SU-DHL-6 (cell line): ENCODE data around the gene ODF2.

ENCODE experiments used
- H2AFZ ChIP-seq: fragments of 200-600 bp; sonication (generic); 2 replicates; pipeline ENCODE4 v1.6.1; 2014; ENCODE audit warnings: low read depth, mild to moderate bottlenecking, moderate library complexity, mixed read lengths, antibody characterized with exemption, low read length; ENCODE audit not compliant: severe bottlenecking
- H3F3A ChIP-seq: fragments of 200-600 bp; shearing (Covaris generic); 2 replicates; pipeline ENCODE4 v1.6.0; 2016; ENCODE audit warnings: antibody characterized with exemption, mild to moderate bottlenecking; ENCODE audit not compliant: insufficient read depth
- H3K27ac ChIP-seq: fragments of 200-600 bp; sonication (generic); 2 replicates; pipeline ENCODE4 v1.5.1; 2016; ENCODE audit warnings: low read depth, mild to moderate bottlenecking, low read length, moderate library complexity, mixed read lengths
- H3K27me3 ChIP-seq: fragments of 200-600 bp; sonication (generic), shearing (Covaris generic); 2 replicates; pipeline ENCODE4 v1.6.0; 2014; ENCODE audit warnings: mild to moderate bottlenecking, low read length
- H3K36me3 ChIP-seq: fragments of 200-600 bp; sonication (generic); 2 replicates; pipeline ENCODE4 v1.6.1; 2014; ENCODE audit warnings: mild to moderate bottlenecking, low read length, mixed read lengths
- H3K4me2 ChIP-seq: fragments of 300-600, 200-600 bp; shearing (Covaris generic), sonication (generic); 2 replicates; pipeline ENCODE4 v1.6.0; 2014; ENCODE audit warnings: low read length, low read depth, mild to moderate bottlenecking; ENCODE audit not compliant: poor library complexity, severe bottlenecking
- H3K4me3 ChIP-seq: fragments of 200-600 bp; sonication (generic); 2 replicates; pipeline ENCODE4 v1.5.1; 2014; ENCODE audit warnings: antibody characterized with exemption, low read length, mild to moderate bottlenecking, mixed read lengths; ENCODE audit not compliant: insufficient read depth, poor library complexity, severe bottlenecking
- H3K79me2 ChIP-seq: fragments of 200-600 bp; sonication (generic); 2 replicates; pipeline ENCODE4 v1.6.1; 2014; ENCODE audit warnings: mild to moderate bottlenecking, low read length, moderate library complexity; ENCODE audit not compliant: insufficient read depth
- H3K9ac ChIP-seq: fragments of 200-600 bp; sonication (generic); 2 replicates; pipeline ENCODE4 v1.7.0; 2014; ENCODE audit warnings: mild to moderate bottlenecking, low read length
- H3K9me2 ChIP-seq: fragments of 200-600 bp; sonication (generic); replicated peaks from 2 replicates; pipeline ENCODE4 v1.6.1; 2014; ENCODE audit warnings: low read length; ENCODE audit not compliant: insufficient read depth
- H3K9me3 ChIP-seq: fragments of 200-600 bp; sonication (generic); 2 replicates; pipeline ENCODE4 v1.6.1; 2014; ENCODE audit warnings: low read length, mixed read lengths; ENCODE audit not compliant: insufficient read depth
- H4K20me1 ChIP-seq: fragments of 200-600 bp; sonication (generic); 2 replicates; pipeline ENCODE4 v1.6.1; 2014; ENCODE audit warnings: low read depth, mild to moderate bottlenecking, antibody characterized with exemption, low read length, moderate library complexity, mixed read lengths
- CTCF ChIP-seq: fragments of 200-600 bp; sonication (generic); IDR thresholded peaks from one replicate; pipeline ENCODE4 v1.5.1; 2017; ENCODE audit warnings: antibody characterized with exemption, mild to moderate bottlenecking, low read length, moderate library complexity; ENCODE audit not compliant: insufficient read depth, poor library complexity, severe bottlenecking
- EZH2phosphoT487 ChIP-seq: fragments of 200-600 bp; sonication (generic), shearing (Covaris generic); conservative IDR thresholded peaks from 2 replicates; pipeline ENCODE4 v1.6.1; 2018; ENCODE audit warnings: mild to moderate bottlenecking, antibody characterized with exemption, low read length, moderate library complexity, mixed read lengths

The ODF2 gene

GRCh38 chr9:128495296-128495695 lies 39.5 kb downstream of the ODF2 start:
- H4K20me1 ChIP-seq = no peaks in the 10 kb centered on the region
- no peaks in the 10 kb centered on the region for H3K27me3 ChIP-seq
- H3K27ac ChIP-seq = no peak overlapping the region
- no peaks in the 10 kb centered on the region for H3K9me2 ChIP-seq
- H3K36me3 ChIP-seq = peaks cover 7% of the 10 kb centered on the region; the same call in 1 of the 2 replicates
- H3K9me3 ChIP-seq = no peaks in the 10 kb centered on the region
- H3F3A ChIP-seq = no peaks in the 10 kb centered on the region
- TF ChIP-seq EZH2phosphoT487 (no peak), CTCF (no peak)
- H3K4me2 ChIP-seq = no peak overlapping the region
- no peak overlapping the region for H3K4me3 ChIP-seq
- H2AFZ ChIP-seq = no peak overlapping the region
- no peak overlapping the region for H3K9ac ChIP-seq
- no peaks in the 10 kb centered on the region for H3K79me2 ChIP-seq

DNA sequence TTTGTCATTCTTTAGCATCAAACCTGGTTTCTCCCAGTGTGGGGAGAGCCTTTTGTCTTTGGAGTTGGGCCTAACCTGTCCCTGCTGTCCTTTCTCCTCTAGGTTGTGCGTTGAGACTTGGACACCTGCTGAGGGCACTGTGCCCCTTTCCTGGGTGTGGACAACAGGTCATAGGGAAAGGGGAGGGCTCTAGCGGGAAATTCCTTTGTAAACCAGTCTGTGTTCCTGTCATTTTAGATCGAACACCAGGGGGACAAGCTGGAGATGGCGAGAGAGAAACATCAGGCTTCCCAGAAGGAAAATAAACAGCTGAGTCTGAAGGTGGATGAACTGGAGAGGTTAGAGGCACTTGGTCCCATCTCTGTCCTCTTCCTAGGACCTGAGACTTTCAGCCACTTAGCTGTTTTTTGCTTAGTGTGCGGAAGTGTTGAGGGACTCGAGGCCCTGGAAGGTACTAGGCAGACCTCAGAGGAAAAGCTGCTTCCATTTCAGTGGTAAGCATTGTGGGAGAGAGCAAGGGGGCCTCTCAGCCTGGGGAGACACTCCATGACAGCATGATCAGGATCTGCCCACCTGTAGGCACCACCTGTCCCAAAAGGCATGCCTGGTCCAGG lies 40.1 kb downstream of the ODF2 start:
- H3K79me2 ChIP-seq = no peaks in the 10 kb centered on the region
- H3F3A ChIP-seq = peaks cover 3% of the 10 kb centered on the region; the same call in 1 of the 2 replicates
- no peak overlapping the region for H3K9ac ChIP-seq
- H2AFZ ChIP-seq = no peak overlapping the region
- H3K27me3 ChIP-seq = no peaks in the 10 kb centered on the region
- H3K27ac ChIP-seq = no peak overlapping the region
- no peaks in the 10 kb centered on the region for H4K20me1 ChIP-seq
- no peak overlapping the region for H3K4me2 ChIP-seq
- no peaks in the 10 kb centered on the region for H3K9me2 ChIP-seq
- H3K9me3 ChIP-seq = no peaks in the 10 kb centered on the region
- no peak overlapping the region for H3K4me3 ChIP-seq
- H3K36me3 ChIP-seq = 0 out of 2 replicates have a peak, but pooled peaks cover 10% of the 10 kb centered on the region
- TF ChIP-seq CTCF = no peak
- no peak for TF ChIP-seq EZH2phosphoT487

DNA sequence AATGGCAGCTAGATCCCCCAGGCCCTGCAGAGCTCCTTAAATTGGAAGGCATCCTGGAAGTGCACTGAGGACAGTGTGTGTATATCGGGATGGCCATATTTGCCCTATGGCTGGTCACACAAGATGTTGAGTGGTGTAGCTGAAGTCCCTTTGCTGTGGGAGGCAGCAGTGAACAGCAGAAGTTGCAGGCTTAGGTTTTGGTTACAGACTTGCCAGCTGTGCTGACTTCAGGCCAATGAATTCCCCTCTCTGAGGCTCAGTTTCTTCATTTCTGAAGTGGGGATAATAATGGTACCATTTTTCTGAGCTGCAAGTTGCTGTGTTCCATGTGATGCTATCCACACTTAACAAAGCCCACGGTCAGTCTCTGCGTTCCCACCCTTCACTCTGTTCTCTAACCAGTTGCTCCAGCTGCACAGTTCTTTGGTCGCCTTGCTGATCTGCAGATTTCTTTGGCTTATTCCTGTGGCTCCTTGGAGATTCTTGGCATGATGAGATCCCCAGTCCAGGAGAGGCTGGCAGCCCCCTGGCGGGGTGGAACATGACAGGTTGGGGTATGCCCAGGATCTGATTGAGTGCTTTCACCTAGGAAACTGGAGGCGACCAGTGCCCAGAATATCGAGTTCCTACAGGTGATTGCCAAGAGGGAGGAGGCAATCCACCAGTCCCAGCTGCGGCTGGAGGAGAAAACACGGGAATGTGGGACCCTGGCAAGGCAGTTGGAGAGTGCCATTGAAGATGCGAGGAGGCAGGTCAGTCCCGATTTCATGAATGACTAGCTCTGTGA lies 42.2 kb downstream of the ODF2 start:
- H3K4me3 ChIP-seq = no peak overlapping the region
- peaks cover 11% of the 10 kb centered on the region; the same call in 1 of the 2 replicates for H3F3A ChIP-seq
- H3K36me3 ChIP-seq = 0 out of 2 replicates have a peak, but pooled peaks cover 6% of the 10 kb centered on the region
- H3K9me3 ChIP-seq = no peaks in the 10 kb centered on the region
- TF ChIP-seq CTCF = no peak
- TF ChIP-seq EZH2phosphoT487 = no peak
- H3K9me2 ChIP-seq = no peaks in the 10 kb centered on the region
- H3K9ac ChIP-seq = no peak overlapping the region
- no peak overlapping the region for H3K27ac ChIP-seq
- H2AFZ ChIP-seq = no peak overlapping the region
- H3K79me2 ChIP-seq = no peaks in the 10 kb centered on the region
- no peaks in the 10 kb centered on the region for H4K20me1 ChIP-seq
- no peak overlapping the region for H3K4me2 ChIP-seq
- H3K27me3 ChIP-seq = no peaks in the 10 kb centered on the region
